Measurements from ENCODE around the gene LRRC4C.

LRRC4C gene

GRCh38 chr11:41383768-41384167 lies 75.7 kb downstream of the LRRC4C start:
- TF ChIP-seq RAD21 (IDR thresholded peaks at IDR 0.05; ENCODE audit: low read depth), result no peak
- TF ChIP-seq CREB1 (IDR thresholded peaks at IDR 0.05; ENCODE audit: low read depth), result no peak
- TF ChIP-seq TAF1 (IDR thresholded peaks at IDR 0.05; ENCODE audit: low read depth), result no peak
- no peak for TF ChIP-seq MAX (IDR thresholded peaks at IDR 0.05)
- TF ChIP-seq REST (IDR thresholded peaks at IDR 0.05; ENCODE audit: low read depth), result no peak
- no peak for TF ChIP-seq EGR1 (IDR thresholded peaks at IDR 0.05)
- no peak for TF ChIP-seq TCF12 (IDR thresholded peaks at IDR 0.05; ENCODE audit: low read depth)
- no peak for TF ChIP-seq FOXM1 (IDR thresholded peaks at IDR 0.05; ENCODE audit: borderline replicate concordance, low read depth)
- no peak for TF ChIP-seq NFIC (IDR thresholded peaks at IDR 0.05)

- TF ChIP-seq RAD21 (IDR thresholded peaks at IDR 0.05; ENCODE audit: low read depth), result no peak
- no peak for TF ChIP-seq FOXM1 (IDR thresholded peaks at IDR 0.05; ENCODE audit: borderline replicate concordance, low read depth)
- no peak for TF ChIP-seq CEBPB (IDR thresholded peaks at IDR 0.05)
- no peak for TF ChIP-seq REST (IDR thresholded peaks at IDR 0.05; ENCODE audit: low read depth)
- no peak for TF ChIP-seq TEAD4 (IDR thresholded peaks at IDR 0.05)
- no peak for TF ChIP-seq YY1 (IDR thresholded peaks at IDR 0.05; ENCODE audit: low read depth)
- TF ChIP-seq CREB1 (IDR thresholded peaks at IDR 0.05; ENCODE audit: low read depth), result no peak
- TF ChIP-seq TCF12 (IDR thresholded peaks at IDR 0.05; ENCODE audit: low read depth), result no peak
- TF ChIP-seq TAF1 (IDR thresholded peaks at IDR 0.05; ENCODE audit: low read depth), result no peak
- no peak for TF ChIP-seq USF1 (IDR thresholded peaks at IDR 0.05)
- no peak for TF ChIP-seq NFIC (IDR thresholded peaks at IDR 0.05)
Measured at GRCh38 chr11:41382927-41383326, 76.5 kb downstream of the LRRC4C start.

GRCh38 chr11:41379084-41379483 lies 80.4 kb downstream of the LRRC4C start:
- TF ChIP-seq FOXM1 (IDR thresholded peaks at IDR 0.05; ENCODE audit: borderline replicate concordance, low read depth), result no peak
- TF ChIP-seq YY1 (IDR thresholded peaks at IDR 0.05; ENCODE audit: low read depth), result no peak
- TF ChIP-seq EGR1 (IDR thresholded peaks at IDR 0.05), result no peak
- TF ChIP-seq CREB1 (IDR thresholded peaks at IDR 0.05; ENCODE audit: low read depth), result no peak
- no peak for TF ChIP-seq USF1 (IDR thresholded peaks at IDR 0.05)
- no peak for TF ChIP-seq TEAD4 (IDR thresholded peaks at IDR 0.05)
- TF ChIP-seq CEBPB (IDR thresholded peaks at IDR 0.05), result no peak
- no peak for TF ChIP-seq REST (IDR thresholded peaks at IDR 0.05; ENCODE audit: low read depth)
- no peak for TF ChIP-seq TCF12 (IDR thresholded peaks at IDR 0.05; ENCODE audit: low read depth)
- no peak for TF ChIP-seq TAF1 (IDR thresholded peaks at IDR 0.05; ENCODE audit: low read depth)
- no peak for TF ChIP-seq RAD21 (IDR thresholded peaks at IDR 0.05; ENCODE audit: low read depth)

- TF ChIP-seq TEAD4 (IDR thresholded peaks at IDR 0.05) (no peak), USF1 (IDR thresholded peaks at IDR 0.05) (no peak), ZBTB7A (IDR thresholded peaks at IDR 0.05; ENCODE audit: low read depth) (no peak), MAX (IDR thresholded peaks at IDR 0.05) (no peak), TCF12 (IDR thresholded peaks at IDR 0.05; ENCODE audit: low read depth) (no peak), EP300 (IDR thresholded peaks at IDR 0.05; ENCODE audit: borderline replicate concordance) (no peak), RAD21 (IDR thresholded peaks at IDR 0.05; ENCODE audit: low read depth) (no peak), REST (IDR thresholded peaks at IDR 0.05; ENCODE audit: low read depth) (no peak), TAF1 (IDR thresholded peaks at IDR 0.05; ENCODE audit: low read depth) (no peak), FOXM1 (IDR thresholded peaks at IDR 0.05; ENCODE audit: borderline replicate concordance, low read depth) (no peak), CREB1 (IDR thresholded peaks at IDR 0.05; ENCODE audit: low read depth) (no peak)
Measured at GRCh38 chr11:41377709-41378394, 81.6 kb downstream of the LRRC4C start.
